ENCODE data around the gene BPIFB4.

BPIFB4 gene

DNA sequence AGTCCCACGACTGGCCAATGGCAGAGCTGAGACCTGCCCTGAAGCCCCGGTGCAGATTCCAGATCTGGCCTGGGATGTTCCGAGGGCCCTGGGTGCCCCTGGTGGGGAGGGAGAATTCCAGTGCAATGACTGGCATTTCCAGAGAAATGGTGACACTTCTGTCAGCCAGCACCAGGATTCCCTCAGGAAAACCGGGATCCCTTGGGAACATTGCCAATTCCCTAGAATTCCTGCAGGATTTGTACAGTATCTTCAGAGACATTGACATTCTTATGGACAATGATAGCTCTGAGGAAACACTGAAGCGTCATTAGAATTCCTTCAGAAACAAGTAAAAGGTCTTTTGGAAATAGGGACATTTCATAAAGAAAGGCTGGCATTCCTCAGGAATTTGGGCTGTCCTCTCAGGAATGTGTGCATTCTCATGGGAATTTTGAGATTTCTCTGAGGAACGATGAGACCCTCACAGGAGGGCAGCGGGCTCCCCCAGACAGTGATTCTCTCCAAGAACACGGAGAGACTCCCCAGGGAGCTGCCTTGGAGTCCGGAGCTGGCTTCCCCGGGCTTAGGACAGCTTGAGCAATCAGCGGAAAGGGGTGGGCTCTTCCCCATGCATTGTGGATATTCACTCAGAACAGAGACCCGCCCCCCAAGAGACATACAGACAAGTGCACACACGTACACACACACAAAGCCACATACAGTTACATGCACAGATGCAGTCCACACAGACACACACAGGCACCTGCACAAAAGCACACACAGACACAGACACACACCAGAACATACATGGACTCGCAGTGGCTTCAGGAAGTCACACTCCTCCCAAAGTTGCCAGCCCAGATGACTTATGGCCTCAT lies 53.3 kb downstream of the BPIFB4 start:
- no peak for DNase-seq (ENCODE audit: low read depth)
- TF ChIP-seq, protein P1, sequence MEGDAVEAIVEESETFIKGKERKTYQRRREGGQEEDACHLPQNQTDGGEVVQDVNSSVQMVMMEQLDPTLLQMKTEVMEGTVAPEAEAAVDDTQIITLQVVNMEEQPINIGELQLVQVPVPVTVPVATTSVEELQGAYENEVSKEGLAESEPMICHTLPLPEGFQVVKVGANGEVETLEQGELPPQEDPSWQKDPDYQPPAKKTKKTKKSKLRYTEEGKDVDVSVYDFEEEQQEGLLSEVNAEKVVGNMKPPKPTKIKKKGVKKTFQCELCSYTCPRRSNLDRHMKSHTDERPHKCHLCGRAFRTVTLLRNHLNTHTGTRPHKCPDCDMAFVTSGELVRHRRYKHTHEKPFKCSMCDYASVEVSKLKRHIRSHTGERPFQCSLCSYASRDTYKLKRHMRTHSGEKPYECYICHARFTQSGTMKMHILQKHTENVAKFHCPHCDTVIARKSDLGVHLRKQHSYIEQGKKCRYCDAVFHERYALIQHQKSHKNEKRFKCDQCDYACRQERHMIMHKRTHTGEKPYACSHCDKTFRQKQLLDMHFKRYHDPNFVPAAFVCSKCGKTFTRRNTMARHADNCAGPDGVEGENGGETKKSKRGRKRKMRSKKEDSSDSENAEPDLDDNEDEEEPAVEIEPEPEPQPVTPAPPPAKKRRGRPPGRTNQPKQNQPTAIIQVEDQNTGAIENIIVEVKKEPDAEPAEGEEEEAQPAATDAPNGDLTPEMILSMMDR (IDR thresholded peaks at IDR 0.05; ENCODE audit: low read depth, low read length, missing control alignments) = no peak
- in situ Hi-C loops (cut with HindIII; ENCODE audit: low sequenced_read_pairs) = loop anchor here (5.0 kb wide), 1 partner anchor 105 kb away; the partner anchor contains the start of gene BPIFA1
- H3K4me3 ChIP-seq (ENCODE audit: low read depth, low read length) = no peak overlapping the region

DNA sequence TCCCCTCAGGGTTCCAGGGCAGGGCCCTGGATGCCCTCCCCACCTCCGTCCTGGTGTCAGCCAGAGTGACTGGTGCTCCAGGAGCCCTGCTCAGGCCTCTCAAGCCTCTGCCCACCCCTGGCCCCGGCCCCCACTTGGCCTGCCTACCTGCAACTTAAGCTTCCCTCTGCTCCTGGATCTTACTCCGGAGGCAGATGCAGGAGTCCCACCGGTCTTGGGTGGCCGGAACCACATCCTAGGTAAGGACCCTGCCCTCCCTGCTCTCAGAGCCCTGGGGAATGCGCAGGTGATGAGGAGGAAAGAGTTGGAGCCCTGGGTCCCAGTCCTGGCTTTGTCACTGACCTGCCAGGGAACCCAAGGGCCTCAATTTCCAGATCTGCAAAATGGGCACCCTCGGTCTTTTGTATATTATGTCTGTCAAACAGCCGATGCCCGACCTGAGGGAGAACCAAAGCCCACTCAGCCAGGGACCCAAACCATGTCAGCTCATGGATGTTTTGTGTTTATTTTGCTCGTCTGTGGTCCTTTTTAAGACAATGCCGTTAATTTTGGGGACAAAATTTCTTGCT lies 54.0 kb downstream of the BPIFB4 start:
- no peak for DNase-seq (ENCODE audit: low read depth)
- TF ChIP-seq, protein P1 (IDR thresholded peaks at IDR 0.05; ENCODE audit: low read depth, low read length, missing control alignments) = no peak
- in situ Hi-C loops (cut with HindIII; ENCODE audit: low sequenced_read_pairs) = loop anchor here (5.0 kb wide), 1 partner anchor 104 kb away; the partner anchor contains the start of gene BPIFA1
- no peak overlapping the region for H3K4me3 ChIP-seq (ENCODE audit: low read depth, low read length)

DNA sequence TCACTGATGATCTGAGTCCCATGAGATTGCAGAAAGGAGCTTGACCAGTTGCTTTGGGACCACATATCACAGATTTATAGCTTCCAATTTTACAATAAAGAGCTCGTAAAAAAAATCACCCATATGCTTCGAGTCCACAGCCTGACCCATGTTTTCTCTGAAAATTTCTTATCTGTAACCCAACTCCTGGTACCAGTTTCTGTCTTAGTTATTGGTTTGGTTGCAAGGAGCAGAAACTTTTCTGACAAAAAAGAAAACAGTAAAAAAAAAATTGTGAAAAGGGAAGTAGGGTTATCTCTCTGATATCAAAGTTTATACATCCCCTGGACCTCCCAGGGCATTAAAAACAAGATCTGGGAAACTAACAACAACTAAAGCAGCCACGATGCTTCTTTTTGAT lies 57.8 kb downstream of the BPIFB4 start:
- DNase-seq (ENCODE audit: low read depth) = no peak
- H3K4me3 ChIP-seq (ENCODE audit: low read depth, low read length) = no peak overlapping the region
- in situ Hi-C loops (cut with HindIII; ENCODE audit: low sequenced_read_pairs) = no loop called here
- TF ChIP-seq, protein P1 (IDR thresholded peaks at IDR 0.05; ENCODE audit: low read depth, low read length, missing control alignments) = no peak

DNA sequence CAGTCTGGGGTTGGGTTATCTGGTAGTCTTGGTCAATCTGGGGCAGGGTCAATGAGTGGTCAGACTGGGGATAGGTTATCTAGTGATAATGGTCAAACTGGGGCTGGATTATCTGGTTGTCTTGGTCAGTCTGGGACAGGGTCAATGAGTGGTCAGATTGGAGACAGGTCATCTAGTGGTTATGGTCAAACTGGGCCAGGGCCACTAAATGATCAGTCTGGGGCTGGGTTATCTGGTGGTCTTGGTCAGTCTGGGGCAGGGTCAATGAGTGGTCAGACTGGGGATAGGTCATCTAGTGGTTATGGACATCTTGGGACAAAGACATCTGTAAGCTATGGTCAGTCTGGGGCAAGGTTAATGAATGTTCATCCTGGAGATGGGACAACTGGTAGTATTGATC lies 60.0 kb downstream of the BPIFB4 start:
- no peak for DNase-seq (ENCODE audit: low read depth)
- H3K4me3 ChIP-seq (ENCODE audit: low read depth, low read length) = no peak overlapping the region
- in situ Hi-C loops (cut with HindIII; ENCODE audit: low sequenced_read_pairs) = no loop called here
- TF ChIP-seq, protein P1 (IDR thresholded peaks at IDR 0.05; ENCODE audit: low read depth, low read length, missing control alignments) = no peak

DNA sequence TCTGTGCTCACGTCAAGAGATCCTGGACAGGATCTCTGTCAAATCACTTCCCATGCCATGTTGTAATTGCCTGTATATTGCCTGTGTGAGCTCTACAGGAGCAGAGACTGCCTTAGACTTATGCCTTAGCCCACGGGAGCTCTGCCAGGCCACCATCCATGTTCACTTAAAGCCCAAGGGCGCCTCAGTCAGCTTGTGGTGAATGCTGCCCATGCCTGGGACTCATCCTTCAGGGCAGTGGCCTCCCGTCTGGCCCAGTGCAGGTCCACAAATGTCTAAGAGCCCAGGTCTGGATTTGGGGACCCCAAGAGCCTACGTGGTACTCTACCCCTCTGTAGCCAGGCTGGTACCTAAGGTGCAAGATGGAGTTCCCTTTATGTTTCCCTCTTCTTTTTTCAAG lies 66.1 kb downstream of the BPIFB4 start:
- TF ChIP-seq, protein P1 (IDR thresholded peaks at IDR 0.05; ENCODE audit: low read depth, low read length, missing control alignments) = no peak
- no peak for DNase-seq (ENCODE audit: low read depth)
- no peak overlapping the region for H3K4me3 ChIP-seq (ENCODE audit: low read depth, low read length)
- in situ Hi-C loops (cut with HindIII; ENCODE audit: low sequenced_read_pairs) = no loop called here

DNA sequence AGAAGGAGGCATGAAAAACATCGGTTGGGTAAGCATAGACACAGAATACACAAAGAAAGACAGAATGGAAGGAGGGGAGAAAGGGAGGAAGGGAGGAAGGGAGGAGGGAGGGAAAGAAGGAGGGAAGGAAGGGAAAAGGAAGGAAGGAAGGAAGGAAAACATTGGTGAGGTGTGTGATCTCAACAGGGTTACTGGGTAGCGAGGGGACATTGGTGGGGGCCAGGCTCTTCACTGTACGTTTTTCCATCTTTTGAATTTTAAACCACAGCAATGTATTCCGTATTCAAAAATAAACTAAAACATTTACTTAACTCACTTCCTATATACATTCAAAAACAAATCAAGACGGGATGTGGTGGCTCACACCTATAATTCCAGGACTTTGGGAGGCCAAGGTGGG lies 67.9 kb downstream of the BPIFB4 start:
- TF ChIP-seq, protein P1 (IDR thresholded peaks at IDR 0.05; ENCODE audit: low read depth, low read length, missing control alignments) = no peak
- no peak overlapping the region for H3K4me3 ChIP-seq (ENCODE audit: low read depth, low read length)
- DNase-seq (ENCODE audit: low read depth) = no peak
- in situ Hi-C loops (cut with HindIII; ENCODE audit: low sequenced_read_pairs) = no loop called here

Measured in astrocyte of the cerebellum (primary cell).